KMS-11 (cell line): ENCODE measurements around the gene KMT2C.

Source experiments
- H2AFZ ChIP-seq: fragments of 200-600 bp; sonication (generic); 2 replicates; pipeline ENCODE4 v1.6.1; 2016; ENCODE audit warnings: antibody characterized with exemption, mixed run types, low read depth
- H3K27ac ChIP-seq: fragments of 200-600 bp; sonication (generic); 2 replicates; pipeline ENCODE4 v1.6.1; 2016; ENCODE audit warnings: mild to moderate bottlenecking, mixed run types
- H3K27me3 ChIP-seq: fragments of 200-600 bp; sonication (generic); 2 replicates; pipeline ENCODE4 v1.6.1; 2017; ENCODE audit warnings: mild to moderate bottlenecking, low read depth, mixed run types, moderate library complexity; ENCODE audit not compliant: insufficient read depth
- H3K36me3 ChIP-seq: fragments of 200-600 bp; sonication (generic); 2 replicates; pipeline ENCODE4 v1.6.1; 2017; ENCODE audit warnings: mild to moderate bottlenecking, mixed run types; ENCODE audit not compliant: insufficient read depth
- H3K4me1 ChIP-seq: fragments of 200-600 bp; sonication (generic); 2 replicates; pipeline ENCODE4 v1.6.1; 2016; ENCODE audit warnings: mild to moderate bottlenecking, low read depth, mixed run types; ENCODE audit not compliant: poor library complexity, severe bottlenecking
- H3K4me2 ChIP-seq: fragments of 200-600 bp; sonication (generic); 2 replicates; pipeline ENCODE4 v1.7.0; 2016; ENCODE audit warnings: mild to moderate bottlenecking, mixed run types
- H3K4me3 ChIP-seq: fragments of 200-600 bp; sonication (generic); IDR thresholded peaks from 2 replicates; pipeline ENCODE4 v1.6.1; 2017; ENCODE audit warnings: low read depth, low read length, mixed read lengths; ENCODE audit not compliant: insufficient read depth
- H3K79me2 ChIP-seq: fragments of 200-600 bp; sonication (generic); 2 replicates; pipeline ENCODE4 v1.6.1; 2016; ENCODE audit warnings: low read depth, mixed run types; ENCODE audit not compliant: insufficient read depth
- H3K9ac ChIP-seq: fragments of 200-600 bp; sonication (generic); 2 replicates; pipeline ENCODE4 v1.6.1; 2016; ENCODE audit warnings: mild to moderate bottlenecking, mixed run types
- H4K20me1 ChIP-seq: fragments of 200-600 bp; sonication (generic); 2 replicates; pipeline ENCODE4 v1.6.1; 2016; ENCODE audit warnings: mild to moderate bottlenecking, mixed run types; ENCODE audit not compliant: insufficient read depth
- TF ChIP-seq, protein P1 (sequence below): fragments of 200-600 bp; sonication (generic); conservative IDR thresholded peaks from 2 replicates; pipeline ENCODE4 v1.6.1; 2017; ENCODE audit warnings: low read depth, mild to moderate bottlenecking, antibody characterized with exemption, low read length, moderate library complexity, mixed read lengths

KMT2C gene

DNA sequence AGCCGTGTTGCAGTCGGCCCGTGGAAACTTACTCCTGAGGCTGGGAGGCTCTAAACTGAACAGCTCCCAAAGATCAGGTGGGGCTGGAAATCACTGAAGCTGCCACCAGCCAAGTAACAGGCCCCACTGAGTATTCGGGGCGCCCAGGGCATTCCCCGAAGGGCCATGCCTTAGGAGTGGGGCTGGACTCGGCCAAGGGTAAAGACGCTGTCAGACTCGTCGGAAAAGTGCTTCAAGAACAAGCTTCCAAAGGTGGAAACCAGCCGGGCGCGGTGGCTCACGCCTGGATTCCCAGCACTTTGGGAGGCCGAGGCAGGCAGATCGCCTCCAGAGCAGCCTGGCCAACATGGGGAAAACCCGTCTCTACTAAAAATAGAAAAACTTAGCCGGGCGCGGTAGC, 307.6 kb downstream of the KMT2C start:
- Histone ChIP-seq H3K27me3 (no peaks in the 10 kb centered on the region), H3K4me2 (no peak overlapping the region), H3K27ac (no peak overlapping the region), H3K4me1 (no peaks in the 10 kb centered on the region), H2AFZ (no peak overlapping the region), H3K9ac (no peak overlapping the region), H4K20me1 (no peaks in the 10 kb centered on the region), H3K36me3 (peaks cover 3% of the 10 kb centered on the region; the same call in 1 of the 2 replicates), H3K4me3 (no peak overlapping the region), H3K79me2 (no peaks in the 10 kb centered on the region)
- TF ChIP-seq, protein P1, sequence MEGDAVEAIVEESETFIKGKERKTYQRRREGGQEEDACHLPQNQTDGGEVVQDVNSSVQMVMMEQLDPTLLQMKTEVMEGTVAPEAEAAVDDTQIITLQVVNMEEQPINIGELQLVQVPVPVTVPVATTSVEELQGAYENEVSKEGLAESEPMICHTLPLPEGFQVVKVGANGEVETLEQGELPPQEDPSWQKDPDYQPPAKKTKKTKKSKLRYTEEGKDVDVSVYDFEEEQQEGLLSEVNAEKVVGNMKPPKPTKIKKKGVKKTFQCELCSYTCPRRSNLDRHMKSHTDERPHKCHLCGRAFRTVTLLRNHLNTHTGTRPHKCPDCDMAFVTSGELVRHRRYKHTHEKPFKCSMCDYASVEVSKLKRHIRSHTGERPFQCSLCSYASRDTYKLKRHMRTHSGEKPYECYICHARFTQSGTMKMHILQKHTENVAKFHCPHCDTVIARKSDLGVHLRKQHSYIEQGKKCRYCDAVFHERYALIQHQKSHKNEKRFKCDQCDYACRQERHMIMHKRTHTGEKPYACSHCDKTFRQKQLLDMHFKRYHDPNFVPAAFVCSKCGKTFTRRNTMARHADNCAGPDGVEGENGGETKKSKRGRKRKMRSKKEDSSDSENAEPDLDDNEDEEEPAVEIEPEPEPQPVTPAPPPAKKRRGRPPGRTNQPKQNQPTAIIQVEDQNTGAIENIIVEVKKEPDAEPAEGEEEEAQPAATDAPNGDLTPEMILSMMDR, result no peak

DNA sequence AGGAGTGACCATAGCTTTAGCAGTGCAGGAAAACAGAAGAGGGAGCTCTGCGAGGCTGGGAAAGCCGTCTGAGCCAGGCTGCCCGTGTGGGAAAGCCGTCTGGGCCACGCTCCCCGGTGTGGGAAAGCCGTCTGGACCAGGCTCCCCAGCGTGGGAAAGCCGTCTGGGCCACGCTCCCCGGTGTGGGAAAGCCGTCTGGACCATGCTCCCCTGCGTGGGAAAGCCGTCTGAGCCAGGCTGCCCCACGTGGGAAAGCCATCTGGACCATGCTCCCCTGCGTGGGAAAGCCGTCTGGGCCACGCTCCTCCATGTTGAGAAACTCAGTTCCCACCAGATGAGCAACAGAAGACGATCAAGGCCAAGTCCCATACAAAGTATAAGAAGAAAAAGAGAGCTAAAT, 308.6 kb downstream of the KMT2C start:
- TF ChIP-seq, protein P1, result no peak
- Histone ChIP-seq H3K4me2 (no peak overlapping the region), H3K27me3 (no peaks in the 10 kb centered on the region), H3K36me3 (peaks cover 11% of the 10 kb centered on the region; the same call in 1 of the 2 replicates), H3K4me3 (no peak overlapping the region), H3K79me2 (no peaks in the 10 kb centered on the region), H4K20me1 (no peaks in the 10 kb centered on the region), H2AFZ (no peak overlapping the region), H3K9ac (no peak overlapping the region), H3K4me1 (no peaks in the 10 kb centered on the region), H3K27ac (no peak overlapping the region)

DNA sequence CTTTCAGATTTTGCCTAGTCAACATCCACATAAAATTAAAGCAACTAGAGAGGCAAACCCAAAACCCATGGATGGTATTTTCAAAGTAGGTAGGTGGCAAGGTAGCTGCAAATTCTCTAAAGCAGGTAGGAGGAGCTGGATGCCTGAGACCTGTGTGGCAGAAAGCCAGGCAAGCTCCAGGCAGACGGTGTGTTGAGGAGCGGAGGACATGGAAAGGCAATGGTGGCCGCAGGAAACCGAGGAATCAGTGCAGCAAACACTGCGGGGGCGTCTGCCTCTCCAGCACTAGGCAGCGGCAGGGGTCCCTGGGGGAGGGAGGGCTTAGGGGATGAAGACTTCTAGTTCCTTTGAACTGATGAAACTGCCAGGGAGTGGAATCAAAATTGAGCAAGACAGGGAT, 309.1 kb downstream of the KMT2C start:
- H3K79me2 ChIP-seq, result no peaks in the 10 kb centered on the region
- no peak overlapping the region for H3K27ac ChIP-seq
- no peak overlapping the region for H3K9ac ChIP-seq
- H3K4me3 ChIP-seq, result no peak overlapping the region
- no peaks in the 10 kb centered on the region for H3K4me1 ChIP-seq
- H3K4me2 ChIP-seq, result no peak overlapping the region
- TF ChIP-seq, protein P1, result no peak
- H3K27me3 ChIP-seq, result no peaks in the 10 kb centered on the region
- no peak overlapping the region for H2AFZ ChIP-seq
- H4K20me1 ChIP-seq, result no peaks in the 10 kb centered on the region
- peaks cover 11% of the 10 kb centered on the region; the same call in 1 of the 2 replicates for H3K36me3 ChIP-seq

DNA sequence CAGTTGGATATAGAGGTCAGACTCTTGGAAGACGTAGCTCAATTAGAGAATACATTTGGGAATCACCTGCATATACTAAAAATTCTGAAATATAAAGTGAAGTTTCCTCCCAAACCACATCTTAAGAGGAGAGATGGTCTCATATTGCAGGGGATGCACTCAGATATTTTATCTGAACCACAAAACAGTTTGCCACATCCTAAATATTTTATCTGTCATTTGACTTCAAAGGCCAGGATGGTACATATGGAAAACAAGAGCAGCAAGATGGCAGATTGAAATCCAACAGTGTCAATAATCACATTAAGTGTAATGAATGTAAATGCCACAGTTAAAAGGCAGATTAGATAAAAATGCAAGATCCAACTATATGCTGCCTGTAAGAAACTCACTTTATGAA, 313.3 kb downstream of the KMT2C start:
- H3K4me3 ChIP-seq, result no peak overlapping the region
- no peak overlapping the region for H2AFZ ChIP-seq
- no peaks in the 10 kb centered on the region for H3K27me3 ChIP-seq
- no peak overlapping the region for H3K4me2 ChIP-seq
- H3K27ac ChIP-seq, result no peak overlapping the region
- H3K9ac ChIP-seq, result no peak overlapping the region
- peaks cover 16% of the 10 kb centered on the region; the same call in 1 of the 2 replicates for H3K36me3 ChIP-seq
- H3K79me2 ChIP-seq, result no peaks in the 10 kb centered on the region
- H3K4me1 ChIP-seq, result no peaks in the 10 kb centered on the region
- TF ChIP-seq, protein P1, result no peak
- no peaks in the 10 kb centered on the region for H4K20me1 ChIP-seq
